Measurements from ENCODE around the gene ROR2.
"Not testable (repeated sequence)": the region's sequence is repeated elsewhere in the genome, so short reads cannot be mapped to it uniquely, and the experiment has no call there.

The ROR2 gene

DNA sequence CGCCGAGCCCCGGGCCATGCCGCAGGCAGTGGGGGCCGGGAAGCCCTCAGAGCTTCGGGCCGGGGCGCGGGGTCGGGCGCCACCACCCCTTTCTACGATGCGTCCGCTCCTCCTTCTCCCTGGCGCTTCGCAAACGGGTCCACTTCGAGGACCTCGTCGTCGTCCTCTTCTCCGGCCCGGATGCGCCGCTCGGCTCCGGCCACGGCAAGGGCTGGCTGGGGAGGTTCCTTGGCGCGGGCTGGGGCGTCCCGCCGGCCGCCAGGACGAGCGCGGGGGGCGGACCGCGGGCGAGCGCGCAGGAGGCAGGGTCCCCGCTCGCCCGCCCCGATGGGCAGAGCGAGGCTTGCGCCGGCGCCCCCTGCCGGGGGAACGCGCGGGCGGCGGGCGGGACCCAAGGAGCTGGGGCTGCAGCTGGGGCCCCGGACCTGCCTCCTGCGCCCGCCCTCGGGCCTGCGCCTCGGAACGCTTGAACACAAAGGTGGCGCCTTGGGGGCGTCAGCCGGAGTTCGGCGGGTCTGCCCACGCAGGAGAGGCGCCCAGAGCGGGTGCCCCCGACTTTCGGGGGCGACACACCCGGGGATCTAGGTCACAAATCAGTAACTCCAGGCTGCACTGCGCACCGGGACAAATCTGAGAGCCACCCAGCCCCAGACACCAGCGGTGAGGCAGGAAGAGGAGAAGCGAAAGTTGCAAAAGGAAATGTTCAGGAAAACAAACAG, at the start of gene ROR2:
TSS of gene ROR2 (minus strand) at position 283 of the 719 bp plus-strand sequence.
- DNase-seq (ENCODE audit: low read depth in 3 of 3, low spot score in 1 of 3) = peak in 1 of 3 donors; percentile 16

DNA sequence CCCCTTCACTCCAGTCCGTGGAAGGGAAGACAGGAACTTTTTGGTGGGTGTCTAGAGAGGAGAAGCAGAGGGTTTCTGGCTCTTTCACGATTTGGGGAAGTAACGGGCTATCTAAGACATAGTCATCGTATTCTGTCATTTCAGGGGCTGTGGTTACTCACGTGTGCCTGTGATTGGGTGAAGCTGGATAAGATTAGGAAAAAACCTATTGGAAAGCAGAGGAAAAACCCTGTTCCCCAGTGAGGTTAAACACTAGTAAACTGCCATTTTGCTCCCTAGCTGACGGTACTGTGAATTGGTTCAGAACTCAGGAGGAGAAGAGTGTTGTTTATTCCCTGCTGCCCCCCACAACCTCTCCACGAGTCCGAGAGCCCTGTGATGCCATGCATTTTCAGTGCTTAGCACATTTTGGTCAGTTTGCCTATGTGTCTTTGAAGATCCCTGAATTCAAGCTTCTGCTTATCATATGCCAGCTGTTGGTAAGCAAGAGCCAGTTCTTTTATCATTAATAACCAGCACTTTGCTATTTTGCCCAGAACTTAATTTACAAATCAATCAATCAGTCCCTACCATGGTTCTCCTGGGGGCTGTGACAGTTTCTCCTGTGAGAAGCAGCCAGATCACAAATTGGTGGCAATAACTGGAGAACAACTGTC, 45.1 kb upstream of the ROR2 start:
- no peak for DNase-seq (ENCODE audit: low read depth in 3 of 3, low spot score in 1 of 3)

DNA sequence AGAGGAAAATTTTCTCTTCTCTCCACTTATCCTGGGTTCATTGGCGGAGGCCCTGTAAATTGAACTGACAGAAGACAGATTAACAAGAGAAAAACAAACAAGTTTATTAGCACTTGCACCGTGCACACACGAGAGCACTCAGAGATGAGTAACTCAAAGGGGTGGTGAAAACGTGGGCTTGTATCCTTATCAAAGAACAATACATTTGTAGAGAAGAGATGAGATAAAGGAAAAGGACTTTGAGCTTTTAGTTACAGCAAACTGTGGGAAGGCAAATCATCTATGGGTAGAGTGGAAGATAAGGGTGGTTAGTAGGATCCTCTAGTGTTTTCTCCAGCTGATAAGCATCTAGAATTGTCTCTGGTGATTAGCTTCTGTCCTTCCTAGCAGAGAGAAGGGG, 44.4 kb upstream of the ROR2 start:
- DNase-seq (ENCODE audit: low read depth in 3 of 3, low spot score in 1 of 3) = no peak

DNA sequence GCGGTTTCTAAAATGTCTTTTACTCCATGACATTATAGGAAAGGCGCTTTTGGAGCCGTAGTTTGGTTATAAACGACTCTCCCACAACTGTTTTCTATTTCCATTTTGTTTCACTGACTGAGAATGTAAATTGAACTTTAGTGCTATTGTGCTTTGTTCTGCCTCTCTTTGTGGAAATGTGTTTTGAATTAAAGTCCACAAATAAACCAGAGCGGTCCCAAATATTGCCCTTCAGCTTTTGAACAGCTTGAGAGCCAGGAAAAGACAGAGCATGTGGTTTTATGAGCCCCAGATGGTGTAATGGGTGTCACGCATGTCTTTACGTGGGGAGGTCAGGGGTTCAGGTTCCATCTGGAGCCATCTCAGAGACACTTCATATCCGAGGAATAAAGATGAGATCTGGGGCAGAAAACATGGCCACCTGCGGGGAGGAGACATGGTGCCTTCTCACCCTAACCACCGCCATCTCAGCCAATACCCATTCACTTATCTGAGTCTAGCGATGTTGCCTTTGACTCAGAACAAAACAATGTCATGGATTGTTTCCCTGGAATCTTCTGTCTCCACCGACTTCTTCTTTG, 42.5 kb upstream of the ROR2 start:
- DNase-seq (ENCODE audit: low read depth in 3 of 3, low spot score in 1 of 3) = no peak

DNA sequence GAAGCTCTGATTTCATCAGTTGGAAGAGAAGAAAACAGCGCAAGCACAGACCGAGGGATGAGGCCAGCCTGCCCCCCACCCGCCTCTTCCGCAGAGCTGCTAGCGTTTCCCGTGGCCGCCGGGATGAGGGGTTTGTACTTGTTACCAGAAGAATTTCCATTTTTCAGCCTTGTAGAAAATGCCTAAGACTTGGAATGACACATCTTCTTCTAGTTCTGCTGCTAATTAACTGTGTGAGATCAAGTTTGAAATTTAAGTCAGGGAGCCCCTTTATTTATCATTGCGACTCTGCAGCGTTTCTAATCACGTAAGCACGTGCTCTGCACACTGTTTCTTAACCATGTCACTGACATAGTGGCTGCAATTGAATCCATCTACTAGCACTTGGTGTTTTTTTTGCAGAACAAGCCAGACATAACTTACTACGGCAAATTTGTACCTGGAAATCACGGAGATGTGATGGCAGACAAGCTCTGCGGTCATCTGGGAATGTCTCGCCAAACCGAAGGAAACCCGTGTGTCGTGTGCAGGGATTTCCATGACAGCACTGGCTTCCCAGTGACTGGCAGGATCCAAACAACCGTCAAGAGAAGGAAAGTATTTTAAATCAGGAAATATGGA, 41.8 kb upstream of the ROR2 start:
- DNase-seq (ENCODE audit: low read depth in 3 of 3, low spot score in 1 of 3) = no peak

DNA sequence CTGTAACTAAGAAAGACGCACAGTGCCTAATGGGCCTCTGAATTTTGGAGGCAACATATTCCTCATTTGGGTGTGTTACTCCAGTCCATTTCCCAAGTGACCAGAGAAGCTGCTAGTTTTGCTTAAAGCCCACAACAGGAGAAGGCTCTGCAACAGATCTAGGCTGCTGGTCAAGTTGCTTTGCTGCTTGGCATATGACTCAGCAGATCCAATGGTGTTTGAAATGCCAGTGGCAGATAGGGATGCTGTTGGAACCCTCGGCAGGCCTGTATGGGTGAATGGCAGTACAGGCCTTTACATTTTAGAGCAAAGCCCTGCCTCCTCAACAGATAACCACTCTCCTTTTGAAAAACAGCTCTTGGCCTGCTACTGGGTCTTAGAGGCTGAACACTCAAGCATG, 36.2 kb upstream of the ROR2 start:
- no peak for DNase-seq (ENCODE audit: low read depth in 3 of 3, low spot score in 1 of 3)

DNA sequence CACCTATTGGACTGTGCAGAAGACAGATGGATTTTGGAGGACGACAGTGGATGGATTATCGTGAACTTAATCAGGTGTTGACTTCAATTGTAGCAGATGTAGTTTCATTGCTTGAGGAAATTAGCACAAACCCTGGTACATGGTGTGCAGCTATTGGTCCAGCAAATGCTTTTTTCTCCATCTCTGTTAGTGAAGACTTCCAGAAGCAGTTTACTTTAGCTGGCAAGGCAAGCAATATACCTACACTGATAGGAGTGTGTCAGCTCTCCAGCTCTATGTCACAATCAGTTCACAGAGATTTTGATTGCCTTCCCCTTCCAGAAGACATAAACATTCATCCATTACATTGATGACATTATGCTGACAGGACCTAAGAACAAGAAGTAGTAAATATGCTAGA, 35.7 kb upstream of the ROR2 start:
- DNase-seq (ENCODE audit: low read depth in 3 of 3, low spot score in 1 of 3) = no peak

DNA sequence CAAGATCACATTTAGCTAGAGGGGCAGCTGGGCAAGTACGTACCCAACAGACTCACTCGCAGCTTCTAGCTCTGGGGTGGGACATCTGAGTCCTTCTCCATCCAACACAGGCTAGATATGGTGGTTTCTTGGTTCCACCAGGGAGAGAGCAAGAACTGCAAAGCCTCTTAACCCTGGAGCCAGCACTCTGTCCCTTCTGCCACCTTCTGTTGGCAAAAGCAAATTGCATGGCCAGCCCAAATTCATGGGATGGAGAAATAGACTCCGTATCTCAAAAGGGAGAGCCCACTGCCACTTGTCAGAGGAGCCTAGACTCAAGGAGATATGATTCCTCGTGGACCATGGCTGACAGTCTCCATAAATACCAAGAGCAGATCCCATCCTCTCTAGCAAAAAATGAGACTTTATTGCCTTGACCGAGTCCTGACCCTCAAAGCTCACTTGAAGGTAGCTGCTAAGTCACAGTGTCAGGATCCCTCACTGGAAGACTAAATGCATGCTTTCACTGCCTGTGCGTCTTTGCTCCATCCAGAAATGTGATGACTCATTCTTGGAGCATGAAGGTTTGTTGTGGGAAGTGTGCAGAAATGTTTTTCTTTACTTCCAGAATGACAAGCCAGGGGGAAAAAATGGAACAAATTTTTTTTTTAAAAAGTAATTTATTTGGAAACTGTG, 28.8 kb upstream of the ROR2 start:
- no peak for DNase-seq (ENCODE audit: low read depth in 3 of 3, low spot score in 1 of 3)

DNA sequence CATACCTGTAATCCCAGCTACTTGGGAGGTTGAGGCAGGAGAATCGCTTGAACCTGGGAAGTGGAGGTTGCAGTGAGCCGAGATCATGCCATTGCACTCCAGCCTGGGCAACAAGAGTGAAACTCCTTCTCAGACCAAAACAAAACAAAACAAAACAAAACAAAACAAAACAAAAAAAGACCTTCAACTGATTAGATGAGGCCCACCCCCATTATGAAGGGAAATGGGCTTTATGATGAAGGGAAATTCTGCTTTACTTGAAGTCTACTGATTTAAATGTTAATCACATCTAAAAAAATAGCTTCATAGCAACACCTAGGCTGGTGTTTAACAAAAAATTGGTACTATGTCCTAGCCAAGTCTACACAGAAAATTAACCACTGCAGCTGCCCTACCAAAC, 25.2 kb upstream of the ROR2 start:
- DNase-seq (ENCODE audit: low read depth in 3 of 3, low spot score in 1 of 3) = not testable (repeated sequence)

DNA sequence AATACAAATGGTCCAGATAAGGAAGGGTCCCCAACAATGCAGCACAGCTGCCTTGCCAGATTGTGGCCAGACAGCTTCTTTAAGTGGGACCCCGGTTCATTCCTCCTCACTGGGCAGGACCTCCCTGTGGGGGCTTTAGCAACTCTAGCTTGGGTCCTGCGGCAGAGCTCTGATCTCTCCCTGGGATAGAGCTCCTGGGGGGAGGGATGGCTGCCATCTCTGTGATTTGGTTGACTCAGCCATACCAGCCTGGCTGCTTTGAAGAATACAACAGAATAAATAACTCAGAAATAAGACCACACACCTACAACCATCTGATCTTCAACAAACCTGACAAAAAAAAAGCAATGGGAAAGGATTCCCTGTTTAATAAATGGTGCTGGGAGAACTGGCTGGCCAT, 22.7 kb upstream of the ROR2 start:
- DNase-seq (ENCODE audit: low read depth in 3 of 3, low spot score in 1 of 3) = no peak

DNA sequence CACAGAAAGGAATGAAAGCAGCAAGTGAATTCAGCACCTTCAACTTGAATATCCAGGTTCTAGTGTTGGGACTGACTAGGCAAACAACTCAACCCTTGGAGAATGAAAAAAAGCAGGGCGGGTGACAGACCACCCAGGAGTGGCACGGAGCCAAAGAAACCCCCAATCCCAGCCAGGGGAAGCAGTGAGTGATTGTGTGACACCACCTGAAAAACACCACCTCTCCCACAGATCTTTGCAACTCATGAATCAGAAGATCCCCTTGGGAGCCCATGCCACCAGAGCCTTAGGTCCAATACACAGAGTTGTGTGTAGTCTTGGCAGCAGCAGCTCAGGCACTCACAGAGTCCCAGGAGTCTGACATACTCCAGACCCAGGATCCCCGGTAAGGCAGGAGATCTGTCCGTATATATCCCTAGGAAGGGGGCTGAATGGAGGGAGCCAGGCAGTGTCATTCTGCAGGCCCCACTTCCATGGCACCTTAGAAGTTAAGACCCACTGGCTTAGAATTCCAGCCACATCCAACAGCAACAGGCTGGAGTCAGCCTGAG, 22.1 kb upstream of the ROR2 start:
- DNase-seq (ENCODE audit: low read depth in 3 of 3, low spot score in 1 of 3) = no peak

DNA sequence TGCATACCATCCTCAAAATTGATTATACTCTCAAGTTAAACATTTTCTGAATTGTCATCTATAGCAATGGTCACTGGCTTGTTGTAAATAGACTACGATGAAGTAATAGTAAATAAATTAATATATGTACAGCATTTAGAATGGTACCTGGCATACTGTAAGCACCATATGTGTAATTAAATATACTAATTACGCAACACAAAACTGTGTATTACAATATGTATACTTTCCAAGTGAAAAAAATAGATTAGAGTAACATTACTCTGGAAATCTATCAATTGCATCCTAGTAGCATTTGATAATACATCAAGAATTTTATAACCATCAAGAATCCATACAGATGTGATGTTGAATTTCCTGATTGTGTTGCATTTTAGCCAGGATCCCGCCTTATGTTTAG, 17.2 kb upstream of the ROR2 start:
- DNase-seq (ENCODE audit: low read depth in 3 of 3, low spot score in 1 of 3) = no peak

DNA sequence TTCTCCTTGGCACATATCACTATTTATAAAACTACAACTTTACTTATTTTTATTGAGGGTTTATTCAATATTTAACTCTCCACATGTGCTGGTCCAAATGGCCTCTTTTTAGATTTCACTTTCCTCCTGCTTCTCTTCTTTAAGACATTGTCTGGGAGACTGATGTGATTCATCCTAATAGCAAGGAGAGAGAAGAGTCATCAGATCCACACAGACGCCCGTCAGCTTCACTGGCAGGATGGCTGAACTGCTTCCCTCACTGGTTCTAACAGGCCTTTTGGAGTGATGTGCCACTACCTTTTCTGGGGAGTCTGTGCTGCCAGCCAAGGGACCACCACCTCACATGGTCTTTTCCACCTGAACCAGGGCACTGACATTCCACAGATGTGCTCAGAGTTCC, 16.5 kb upstream of the ROR2 start:
- no peak for DNase-seq (ENCODE audit: low read depth in 3 of 3, low spot score in 1 of 3)

DNA sequence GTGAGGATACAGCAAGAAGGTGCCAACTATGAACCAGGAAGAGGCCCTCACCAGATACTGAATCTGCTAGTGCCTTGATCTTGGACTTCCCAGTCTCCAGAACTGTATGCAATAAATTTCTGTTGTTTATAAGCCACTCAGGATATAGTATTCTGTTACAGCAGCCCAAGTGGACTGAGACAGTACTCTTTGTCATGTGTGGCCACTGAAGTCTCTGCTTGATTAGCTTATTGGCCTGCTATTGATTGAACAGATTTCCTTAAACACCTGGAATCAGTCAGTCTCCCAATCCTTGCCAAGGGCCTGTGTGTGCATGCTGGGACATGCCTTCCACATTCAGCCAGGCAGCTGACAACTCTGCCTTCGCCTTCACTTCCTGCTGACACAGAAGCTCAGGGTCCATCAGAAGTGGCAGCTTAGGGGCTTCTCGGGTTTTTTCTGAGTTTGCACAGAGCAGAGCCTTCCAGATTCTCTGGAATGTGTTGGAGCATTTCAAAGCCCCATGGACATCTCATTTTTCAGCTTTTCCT, 13.7 kb upstream of the ROR2 start:
- DNase-seq (ENCODE audit: low read depth in 3 of 3, low spot score in 1 of 3) = no peak

DNA sequence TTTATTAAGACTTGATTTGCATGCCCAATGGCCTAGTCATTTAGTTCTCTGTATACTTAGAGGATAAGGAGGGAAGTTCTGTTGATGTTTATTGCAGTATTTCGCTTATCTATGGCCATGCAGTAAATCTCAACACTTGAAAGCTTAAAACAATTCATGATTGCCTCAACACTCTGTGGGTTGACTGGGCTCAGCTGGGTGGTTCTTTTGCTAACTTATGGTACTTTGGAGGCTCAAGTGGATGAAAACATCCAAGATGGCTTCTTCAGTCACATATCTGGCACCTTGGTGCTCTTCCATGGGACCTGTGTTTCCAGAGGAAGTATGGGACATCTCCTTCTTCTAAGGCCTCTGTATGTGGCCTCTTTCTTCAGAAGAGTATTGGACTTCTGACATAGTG, 10.3 kb upstream of the ROR2 start:
- no peak for DNase-seq (ENCODE audit: low read depth in 3 of 3, low spot score in 1 of 3)

DNA sequence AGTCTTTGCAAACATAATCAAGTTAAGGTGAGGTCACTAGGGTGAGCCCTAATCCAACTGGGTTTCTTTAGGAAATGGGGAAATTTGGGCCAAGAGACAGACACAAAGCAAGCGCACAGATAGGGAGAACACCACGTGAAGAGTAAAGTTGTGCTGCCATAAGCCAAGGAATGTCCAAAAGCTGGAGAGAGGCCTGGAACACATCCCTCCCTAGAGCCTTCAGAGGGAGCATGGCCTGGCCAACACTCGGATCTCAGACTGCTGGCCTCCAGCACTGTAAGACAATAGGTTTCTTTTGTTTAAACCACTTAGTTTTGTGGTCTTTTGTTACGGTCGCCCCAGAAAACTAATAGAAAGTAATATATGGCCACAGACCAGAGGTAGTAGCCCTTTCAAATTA, 8.1 kb upstream of the ROR2 start:
- no peak for DNase-seq (ENCODE audit: low read depth in 3 of 3, low spot score in 1 of 3)

DNA sequence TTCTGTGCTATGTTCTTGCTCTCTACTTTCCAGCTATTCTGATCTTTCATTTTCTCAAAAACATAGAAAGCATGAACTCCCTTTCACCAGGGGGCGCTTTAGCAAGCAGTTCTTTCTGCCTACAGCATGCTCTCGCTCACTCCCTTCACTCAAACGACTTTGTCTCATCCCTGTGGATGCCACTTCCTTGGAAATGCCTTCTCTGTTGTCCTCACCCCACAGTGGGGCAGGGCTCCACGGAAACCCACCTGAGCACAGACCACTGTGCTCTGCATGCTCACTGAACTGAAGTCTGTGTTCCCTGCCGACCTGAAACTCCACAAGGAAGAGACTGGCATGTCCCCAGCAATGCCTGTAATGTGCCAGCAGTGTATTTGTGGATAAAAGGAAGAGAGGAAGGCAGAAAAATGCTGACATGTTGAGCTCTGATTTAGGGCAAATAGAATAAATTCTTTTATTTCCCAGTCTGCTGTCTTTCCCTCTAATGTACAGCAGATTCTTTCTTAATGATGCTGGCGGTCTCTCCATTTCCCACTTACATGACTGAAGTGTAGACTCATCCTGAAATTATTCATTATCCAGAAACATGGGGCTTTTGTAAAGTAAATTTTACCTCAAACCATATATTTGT, 4.9 kb upstream of the ROR2 start:
- DNase-seq (ENCODE audit: low read depth in 3 of 3, low spot score in 1 of 3) = no peak

DNA sequence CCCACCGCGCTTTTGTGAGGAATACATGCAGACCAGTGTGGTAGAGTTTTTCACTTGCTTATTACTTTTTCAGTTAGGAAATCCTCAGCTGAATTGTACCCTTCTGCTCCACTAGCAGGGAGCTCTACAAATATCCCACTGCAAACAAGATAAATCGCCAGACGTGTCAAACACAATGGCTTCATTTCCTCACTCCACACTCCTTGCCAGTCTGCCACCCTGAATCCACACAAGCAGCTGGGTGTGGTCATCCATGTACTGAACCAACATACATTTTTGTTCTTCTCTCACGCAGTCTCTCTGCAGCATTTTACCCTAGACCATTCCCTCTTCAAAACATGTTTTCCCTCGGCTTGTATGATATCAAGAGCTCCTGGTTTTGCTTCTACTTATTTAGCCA, 3.7 kb upstream of the ROR2 start:
- DNase-seq (ENCODE audit: low read depth in 3 of 3, low spot score in 1 of 3) = no peak

DNA sequence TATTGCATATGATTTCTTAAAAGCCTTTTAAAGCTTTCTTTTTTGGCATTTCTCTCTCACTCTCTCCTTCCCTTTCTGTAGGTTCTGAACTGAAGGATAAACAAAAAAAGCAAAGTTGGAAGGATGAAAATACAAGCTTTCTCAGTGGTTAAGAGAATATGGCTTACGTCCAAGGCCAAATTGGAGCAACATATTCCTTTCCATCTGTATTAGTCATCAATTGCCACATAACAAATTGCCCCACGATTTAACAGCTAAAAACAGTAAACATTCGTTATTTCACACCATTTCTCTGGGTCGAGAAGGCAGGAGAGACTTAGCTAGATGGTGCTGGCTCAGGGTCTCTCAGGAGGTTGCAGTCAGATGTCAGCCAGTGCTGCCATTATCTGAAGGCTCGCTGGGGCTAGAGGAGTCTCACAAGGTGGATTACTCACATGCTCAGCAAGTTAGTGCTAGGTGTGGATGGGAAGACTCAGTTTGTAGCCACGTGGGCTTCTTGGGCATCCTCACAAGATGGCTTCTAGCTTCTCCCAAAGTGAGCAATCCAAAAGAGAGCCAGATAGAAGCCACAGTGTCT, 2.0 kb upstream of the ROR2 start:
- no peak for DNase-seq (ENCODE audit: low read depth in 3 of 3, low spot score in 1 of 3)

DNA sequence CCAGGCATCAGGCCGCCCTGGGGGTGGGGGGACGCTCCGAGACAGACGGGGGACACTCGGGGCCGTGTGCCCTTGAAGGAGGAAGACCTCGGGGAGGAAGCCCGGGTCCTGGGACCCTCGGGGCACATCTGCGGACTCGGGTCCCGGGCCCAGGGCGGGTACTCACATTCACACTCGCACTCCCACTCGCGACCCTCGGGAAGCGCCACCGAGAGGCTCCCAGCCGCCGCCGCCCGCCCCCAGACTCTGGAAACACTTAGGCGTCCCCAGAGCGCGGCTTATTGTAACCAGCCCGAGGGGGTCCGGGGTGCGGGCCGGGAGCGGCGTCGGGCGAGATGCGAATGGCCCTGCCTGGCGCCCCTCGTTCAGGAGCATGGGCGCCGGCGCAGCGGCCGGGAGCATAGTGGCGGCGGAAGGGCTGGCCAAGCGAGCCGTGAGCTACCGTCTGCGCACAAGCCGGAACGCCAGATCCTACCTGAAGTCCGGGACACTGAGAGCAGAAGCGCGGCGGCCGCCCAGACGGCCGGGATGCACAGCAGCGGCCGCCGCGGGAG, 559 bp downstream of the ROR2 start:
- no peak for DNase-seq (ENCODE audit: low read depth in 3 of 3, low spot score in 1 of 3)

Measured in stimulated activated CD4-positive, alpha-beta T cell treated with anti-CD3 and anti-CD28 coated beads, TNF-alpha, amount 100 ng/mL, for 1 hour (primary cell).